Stimulated activated CD8-positive, alpha-beta memory T cell treated with anti-CD3 and anti-CD28 coated beads, Interleukin-2, amount 100 ng/mL, for 48 hours (primary cell): ENCODE measurements around the gene OR5AK2.
"Not testable (repeated sequence)": the region's sequence is repeated elsewhere in the genome, so short reads cannot be mapped to it uniquely, and the experiment has no call there.

Source experiments
- DNase-seq, 2 donors: peaks; one replicate each; pipeline ENCODE4 v3.0.0-alpha.2; 2020; ENCODE audit warnings: low read depth in 2 of 2

OR5AK2 gene, protein sequence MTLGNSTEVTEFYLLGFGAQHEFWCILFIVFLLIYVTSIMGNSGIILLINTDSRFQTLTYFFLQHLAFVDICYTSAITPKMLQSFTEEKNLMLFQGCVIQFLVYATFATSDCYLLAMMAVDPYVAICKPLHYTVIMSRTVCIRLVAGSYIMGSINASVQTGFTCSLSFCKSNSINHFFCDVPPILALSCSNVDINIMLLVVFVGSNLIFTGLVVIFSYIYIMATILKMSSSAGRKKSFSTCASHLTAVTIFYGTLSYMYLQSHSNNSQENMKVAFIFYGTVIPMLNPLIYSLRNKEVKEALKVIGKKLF

DNA sequence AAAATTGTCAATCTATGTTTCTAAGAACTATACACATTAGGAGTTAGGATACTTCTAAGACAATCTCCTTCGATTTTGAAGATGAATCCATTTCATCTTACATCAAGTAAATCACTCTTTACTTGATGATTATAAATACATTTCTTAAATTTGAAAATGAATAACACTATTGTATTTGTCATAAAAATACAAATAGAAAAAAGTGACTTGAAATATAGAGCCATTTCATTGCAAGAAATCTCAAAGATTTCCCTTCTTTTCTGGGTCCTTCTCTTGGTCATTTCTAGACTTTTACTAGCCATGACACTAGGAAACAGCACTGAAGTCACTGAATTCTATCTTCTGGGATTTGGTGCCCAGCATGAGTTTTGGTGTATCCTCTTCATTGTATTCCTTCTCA lies at the start of gene OR5AK2:
TSS of gene OR5AK2 (plus strand) at position 301 of the 400 bp plus-strand sequence. CDS start at position 301, 0 bp downstream.
- no peak for DNase-seq

GRCh38 chr11:56945526-56945925 lies 43.2 kb upstream of the OR5AK2 start:
- DNase-seq = not testable (repeated sequence)

DNA sequence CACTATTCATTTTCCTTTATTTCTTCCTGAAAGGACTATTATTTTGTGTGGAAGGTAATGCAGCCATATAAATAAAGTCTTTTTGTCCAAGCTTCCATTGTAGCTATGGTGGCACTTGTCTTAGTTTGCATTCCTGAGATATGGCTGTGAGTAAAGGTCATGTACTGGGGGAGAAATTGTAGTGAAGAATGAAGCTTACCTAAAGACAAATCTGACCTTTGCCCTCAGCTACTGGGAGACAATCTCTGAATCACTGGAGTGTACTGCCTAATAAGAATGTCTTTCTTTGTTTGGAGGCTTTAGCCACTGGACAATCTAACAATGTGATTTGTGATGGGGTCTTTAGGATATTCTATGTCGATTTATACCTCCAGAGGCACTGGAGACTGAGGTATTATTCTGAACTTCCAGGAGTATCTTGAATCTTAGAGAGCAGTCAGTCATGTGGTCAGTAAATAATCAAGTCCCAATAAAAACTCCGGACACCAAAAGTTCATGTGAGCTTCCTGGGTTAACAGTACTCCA lies 39.7 kb upstream of the OR5AK2 start:
- DNase-seq = no peak

GRCh38 chr11:56950510-56950909 lies 38.2 kb upstream of the OR5AK2 start:
- DNase-seq = no peak

DNA sequence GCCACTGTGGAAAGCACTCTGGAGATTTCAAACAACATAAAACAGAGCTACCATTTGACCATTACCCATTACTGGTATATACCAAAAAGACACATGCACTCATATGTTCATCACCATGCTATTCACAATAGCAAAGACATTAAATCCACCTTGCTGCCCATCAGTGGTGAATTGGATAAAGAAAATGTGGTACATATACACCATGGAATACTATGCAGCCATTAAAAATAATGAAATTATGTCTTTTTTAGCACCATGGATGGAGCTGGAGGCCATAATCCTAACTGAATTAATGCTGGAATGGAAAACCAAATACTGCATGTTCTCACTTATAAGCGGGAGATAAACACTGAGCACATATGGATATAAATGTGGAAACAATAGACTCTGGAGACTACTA lies 34.8 kb upstream of the OR5AK2 start:
- DNase-seq = not testable (repeated sequence)

DNA sequence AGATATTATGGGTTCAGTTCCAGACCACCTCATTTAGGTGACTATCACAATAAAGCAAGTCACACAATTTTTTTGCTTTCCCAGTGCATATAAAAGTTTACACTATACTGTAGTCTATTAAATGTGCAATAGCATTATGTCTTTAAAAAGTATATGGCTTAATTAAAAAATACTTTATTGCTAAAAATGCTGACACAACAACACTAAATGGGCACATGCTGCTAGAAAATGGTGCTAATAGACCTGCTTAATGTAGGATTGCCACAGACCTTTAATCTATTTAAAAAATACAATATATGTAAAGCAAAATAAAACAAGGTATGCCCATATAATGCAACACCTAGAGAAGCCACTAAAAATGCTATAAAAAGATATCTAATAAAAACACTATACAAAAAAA lies 27.1 kb upstream of the OR5AK2 start:
- no peak for DNase-seq

DNA sequence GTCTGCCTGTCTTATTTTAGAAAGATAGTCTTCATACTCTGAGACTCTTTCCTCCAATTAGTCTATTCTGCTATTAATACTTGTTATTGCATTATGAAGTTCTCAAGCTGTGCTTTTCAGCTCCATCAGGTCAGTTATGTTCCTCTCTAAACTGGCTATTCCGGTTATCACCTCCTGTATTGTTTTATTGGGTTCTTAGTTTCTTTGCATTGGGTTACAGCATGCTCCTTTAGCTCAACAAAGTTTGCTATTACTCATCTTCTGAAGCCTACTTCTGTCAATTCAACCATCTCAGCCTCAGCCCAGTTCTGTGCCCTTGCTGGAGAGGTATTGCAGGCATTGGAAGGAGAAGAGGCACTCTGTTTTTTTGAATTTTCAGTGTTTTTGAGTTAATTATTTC lies 21.0 kb upstream of the OR5AK2 start:
- no peak for DNase-seq

GRCh38 chr11:56968524-56968923 lies 20.2 kb upstream of the OR5AK2 start:
- no peak for DNase-seq

GRCh38 chr11:56977314-56977713 lies 11.4 kb upstream of the OR5AK2 start:
- no peak for DNase-seq

DNA sequence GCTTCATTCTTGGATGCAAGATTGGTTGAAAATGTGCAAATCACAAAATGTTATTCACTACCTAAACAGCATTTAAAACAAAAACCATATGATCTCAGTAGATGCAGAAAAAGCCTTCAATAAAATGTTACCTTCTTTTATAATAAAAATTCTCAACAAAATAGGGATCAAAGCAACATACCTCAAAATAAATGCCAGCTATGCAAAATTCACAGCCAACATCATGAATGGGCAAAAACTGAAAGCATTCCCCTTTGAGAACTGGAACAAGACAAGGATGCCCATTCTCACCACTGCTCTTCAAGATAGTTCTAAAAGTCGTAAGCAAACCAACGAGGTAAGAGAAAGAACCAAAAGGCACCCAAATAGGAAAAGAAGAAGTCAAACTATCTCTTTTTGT lies 2.0 kb downstream of the OR5AK2 start:
- DNase-seq = no peak

DNA sequence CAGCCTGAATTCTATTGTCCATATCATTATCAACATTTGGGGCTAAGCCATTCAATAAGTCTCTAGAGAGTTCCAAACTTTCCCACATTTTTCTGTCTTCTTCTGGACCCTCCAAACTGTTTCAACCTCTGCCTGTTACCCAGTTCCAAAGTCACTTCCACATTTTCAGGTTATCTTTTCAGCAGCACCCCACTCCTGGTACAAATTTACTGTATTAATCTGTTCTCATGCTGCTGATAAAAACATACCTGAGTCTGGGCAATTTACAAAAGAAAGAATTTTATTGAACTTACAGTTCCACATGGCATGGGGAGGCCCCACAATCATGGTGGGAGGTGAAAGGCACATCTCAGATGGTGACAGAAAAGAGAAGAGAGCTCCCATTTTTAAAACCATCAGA lies 5.8 kb downstream of the OR5AK2 start:
- no peak for DNase-seq

- DNase-seq = no peak
Observed at GRCh38 chr11:57001674-57002401, 13.1 kb downstream of the OR5AK2 start.

- no peak for DNase-seq
Observed at GRCh38 chr11:57008373-57008772, 19.7 kb downstream of the OR5AK2 start.

DNA sequence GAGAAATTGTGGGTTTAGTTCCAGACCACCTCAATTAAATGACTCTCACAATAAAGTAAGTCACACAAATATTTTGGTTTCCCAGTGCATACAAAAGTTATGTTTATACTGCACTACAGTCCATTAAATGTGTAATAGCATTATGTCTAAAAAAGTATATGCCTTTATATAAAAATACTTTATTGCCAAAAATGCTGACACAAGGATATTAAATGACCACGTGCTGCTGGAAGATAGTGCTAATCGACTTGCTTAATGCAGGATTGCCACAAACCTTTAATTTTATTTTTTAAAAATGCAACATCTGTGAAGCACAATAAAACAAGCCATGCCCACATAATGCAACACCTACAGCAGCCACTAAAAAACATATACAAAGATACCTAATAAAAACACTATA lies 27.0 kb downstream of the OR5AK2 start:
- DNase-seq = no peak

- DNase-seq = no peak
Observed at GRCh38 chr11:57031556-57031955, 42.8 kb downstream of the OR5AK2 start.
